ENCODE measurements around the gene PTPRM.

PTPRM gene

DNA sequence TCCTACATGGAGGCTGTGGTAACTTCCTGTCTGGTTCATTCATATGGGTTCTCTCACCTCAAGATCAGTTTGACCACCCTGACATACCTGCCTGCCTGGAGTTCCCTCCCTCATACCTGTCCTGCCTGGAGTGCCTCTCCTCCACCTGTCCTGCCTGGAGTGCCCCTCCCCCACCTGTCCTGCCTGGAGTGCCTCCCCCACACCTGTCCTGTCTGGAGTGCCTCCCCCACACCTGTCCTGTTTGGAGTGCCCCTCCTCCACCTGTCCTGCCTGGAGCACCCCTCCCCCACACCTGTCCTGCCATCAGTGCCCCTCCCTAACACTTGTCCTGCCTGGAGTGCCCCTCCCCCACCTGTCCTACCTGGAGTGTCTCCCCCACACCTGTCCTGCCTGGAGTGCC, 461.9 kb downstream of the PTPRM start:
- no peaks in the 10 kb centered on the region for H3K27me3 ChIP-seq (ENCODE audit: insufficient read depth, insufficient read length)
- no peaks in the 10 kb centered on the region for H3K36me3 ChIP-seq (ENCODE audit: insufficient read depth, insufficient read length, low read length)
- no peak overlapping the region for H3K9ac ChIP-seq (ENCODE audit: insufficient read length, low read depth)
- no peaks in the 10 kb centered on the region for H3K9me3 ChIP-seq (ENCODE audit: insufficient read depth, low read length)
- no peak overlapping the region for H3K4me3 ChIP-seq (ENCODE audit: insufficient read length, low read depth)
- no peaks in the 10 kb centered on the region for H3K4me1 ChIP-seq (ENCODE audit: insufficient read depth, insufficient read length)
- no peak for DNase-seq (ENCODE audit: low read depth, low spot score)
- no peak for TF ChIP-seq SUZ12 (IDR thresholded peaks at IDR 0.05; ENCODE audit: extremely low read depth, insufficient read depth, insufficient read length)
- no peak for TF ChIP-seq ZNF274 (IDR thresholded peaks at IDR 0.05; ENCODE audit: low read depth, low read length)
- TF ChIP-seq YY1 (IDR thresholded peaks at IDR 0.05; ENCODE audit: insufficient read depth, insufficient read length), result no peak

DNA sequence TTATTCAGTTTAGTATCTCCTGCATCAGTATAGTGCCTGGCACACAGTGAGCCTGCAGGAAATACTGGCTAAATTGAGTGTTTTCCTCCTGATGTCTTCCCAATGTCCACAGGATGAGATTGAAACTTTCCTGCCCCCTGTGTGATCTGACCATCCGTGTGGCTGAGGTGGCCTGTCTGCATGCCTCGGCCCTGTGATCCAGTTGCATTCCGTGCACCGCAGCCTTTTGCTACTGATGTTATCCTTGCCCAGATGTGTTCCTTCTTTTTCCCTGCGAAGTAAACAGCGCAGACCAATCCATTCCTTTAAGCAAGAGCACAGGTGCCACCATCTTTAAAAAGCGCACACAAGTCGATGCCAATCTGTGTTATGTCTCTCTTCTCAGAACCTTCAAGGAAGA, 462.6 kb downstream of the PTPRM start:
- Histone ChIP-seq H3K4me1 (ENCODE audit: insufficient read depth, insufficient read length) (no peaks in the 10 kb centered on the region), H3K9me3 (ENCODE audit: insufficient read depth, low read length) (no peaks in the 10 kb centered on the region), H3K36me3 (ENCODE audit: insufficient read depth, insufficient read length, low read length) (no peaks in the 10 kb centered on the region), H3K9ac (ENCODE audit: insufficient read length, low read depth) (no peak overlapping the region), H3K4me3 (ENCODE audit: insufficient read length, low read depth) (no peak overlapping the region), H3K27me3 (ENCODE audit: insufficient read depth, insufficient read length) (no peaks in the 10 kb centered on the region)
- no peak for TF ChIP-seq SUZ12 (IDR thresholded peaks at IDR 0.05; ENCODE audit: extremely low read depth, insufficient read depth, insufficient read length)
- DNase-seq (ENCODE audit: low read depth, low spot score), result no peak

DNA sequence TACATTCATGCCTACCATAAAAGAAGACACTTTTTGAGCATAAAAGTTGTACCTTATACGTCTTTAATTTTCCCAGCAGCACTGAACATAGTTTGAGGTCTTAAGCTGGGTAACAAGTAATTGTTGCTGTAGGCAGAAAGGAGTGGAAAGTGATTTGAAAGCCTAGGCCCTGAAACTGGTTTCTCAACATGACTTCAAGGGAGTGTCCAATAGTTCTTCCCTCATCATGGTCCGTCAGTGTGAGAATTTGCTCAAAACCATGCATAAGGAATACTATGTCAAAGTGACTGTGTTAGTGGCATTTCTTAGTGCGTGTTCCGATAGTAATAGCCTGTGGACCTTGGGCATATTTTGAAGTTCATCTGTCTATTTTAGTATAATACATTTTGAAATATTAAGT, 463.1 kb downstream of the PTPRM start:
- TF ChIP-seq ZNF274 (IDR thresholded peaks at IDR 0.05; ENCODE audit: low read depth, low read length) (no peak), SUZ12 (IDR thresholded peaks at IDR 0.05; ENCODE audit: extremely low read depth, insufficient read depth, insufficient read length) (no peak), YY1 (IDR thresholded peaks at IDR 0.05; ENCODE audit: insufficient read depth, insufficient read length) (no peak)
- H3K9me3 ChIP-seq (ENCODE audit: insufficient read depth, low read length), result no peaks in the 10 kb centered on the region
- H3K36me3 ChIP-seq (ENCODE audit: insufficient read depth, insufficient read length, low read length), result no peaks in the 10 kb centered on the region
- no peaks in the 10 kb centered on the region for H3K27me3 ChIP-seq (ENCODE audit: insufficient read depth, insufficient read length)
- H3K4me1 ChIP-seq (ENCODE audit: insufficient read depth, insufficient read length), result no peaks in the 10 kb centered on the region
- no peak for DNase-seq (ENCODE audit: low read depth, low spot score)
- H3K4me3 ChIP-seq (ENCODE audit: insufficient read length, low read depth), result no peak overlapping the region
- no peak overlapping the region for H3K9ac ChIP-seq (ENCODE audit: insufficient read length, low read depth)

DNA sequence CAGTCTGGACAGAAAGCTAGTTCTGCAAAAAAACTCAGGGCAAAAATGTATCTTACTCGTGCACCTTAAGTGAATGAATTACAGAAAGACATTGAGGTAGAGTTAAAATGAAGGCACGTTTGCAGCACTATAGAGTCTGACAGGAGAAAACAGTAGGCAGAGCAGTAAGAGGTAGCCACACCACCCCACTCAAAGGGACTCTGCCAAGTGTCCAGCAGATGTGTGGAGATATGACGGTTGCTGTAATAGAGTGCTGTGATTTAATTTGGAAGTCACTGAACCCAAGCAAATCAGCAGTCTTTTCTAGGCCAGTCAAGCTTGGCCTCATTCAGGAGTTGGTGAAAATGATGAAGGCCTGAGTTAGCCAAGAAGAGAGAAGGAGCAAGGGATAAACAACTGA, 464.4 kb downstream of the PTPRM start:
- Histone ChIP-seq H3K4me3 (ENCODE audit: insufficient read length, low read depth) (no peak overlapping the region), H3K4me1 (ENCODE audit: insufficient read depth, insufficient read length) (no peaks in the 10 kb centered on the region), H3K9ac (ENCODE audit: insufficient read length, low read depth) (no peak overlapping the region), H3K9me3 (ENCODE audit: insufficient read depth, low read length) (no peaks in the 10 kb centered on the region), H3K27me3 (ENCODE audit: insufficient read depth, insufficient read length) (no peaks in the 10 kb centered on the region), H3K36me3 (ENCODE audit: insufficient read depth, insufficient read length, low read length) (no peaks in the 10 kb centered on the region)
- DNase-seq (ENCODE audit: low read depth, low spot score), result no peak
- TF ChIP-seq ZNF274 (IDR thresholded peaks at IDR 0.05; ENCODE audit: low read depth, low read length), result no peak

DNA sequence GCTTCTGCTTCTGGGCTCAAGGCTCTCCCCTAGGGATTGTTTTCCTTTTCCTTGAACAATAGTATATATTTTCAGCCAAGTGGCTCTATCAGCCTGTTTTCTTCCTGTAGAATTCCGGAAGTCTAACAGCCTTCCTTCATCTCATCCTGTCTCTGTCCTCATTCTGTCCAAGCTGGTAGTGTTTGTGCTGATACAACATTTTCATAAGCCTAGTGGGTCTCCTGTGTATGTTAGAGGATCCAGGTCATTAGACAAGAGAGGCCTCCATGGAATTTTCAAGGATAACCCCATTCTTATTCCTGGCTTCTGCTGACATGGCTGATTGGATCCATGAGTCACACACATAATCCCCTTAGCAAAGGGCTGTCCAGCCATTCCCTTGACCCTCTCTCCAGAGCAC, 467.6 kb downstream of the PTPRM start:
- H3K9ac ChIP-seq (ENCODE audit: insufficient read length, low read depth), result no peak overlapping the region
- no peak for TF ChIP-seq SUZ12 (IDR thresholded peaks at IDR 0.05; ENCODE audit: extremely low read depth, insufficient read depth, insufficient read length)
- TF ChIP-seq ZNF274 (IDR thresholded peaks at IDR 0.05; ENCODE audit: low read depth, low read length), result no peak
- TF ChIP-seq YY1 (IDR thresholded peaks at IDR 0.05; ENCODE audit: insufficient read depth, insufficient read length), result no peak
- no peak for DNase-seq (ENCODE audit: low read depth, low spot score)
- no peak overlapping the region for H3K4me3 ChIP-seq (ENCODE audit: insufficient read length, low read depth)
- H3K36me3 ChIP-seq (ENCODE audit: insufficient read depth, insufficient read length, low read length), result no peaks in the 10 kb centered on the region
- no peaks in the 10 kb centered on the region for H3K27me3 ChIP-seq (ENCODE audit: insufficient read depth, insufficient read length)
- no peaks in the 10 kb centered on the region for H3K4me1 ChIP-seq (ENCODE audit: insufficient read depth, insufficient read length)
- H3K9me3 ChIP-seq (ENCODE audit: insufficient read depth, low read length), result no peaks in the 10 kb centered on the region

DNA sequence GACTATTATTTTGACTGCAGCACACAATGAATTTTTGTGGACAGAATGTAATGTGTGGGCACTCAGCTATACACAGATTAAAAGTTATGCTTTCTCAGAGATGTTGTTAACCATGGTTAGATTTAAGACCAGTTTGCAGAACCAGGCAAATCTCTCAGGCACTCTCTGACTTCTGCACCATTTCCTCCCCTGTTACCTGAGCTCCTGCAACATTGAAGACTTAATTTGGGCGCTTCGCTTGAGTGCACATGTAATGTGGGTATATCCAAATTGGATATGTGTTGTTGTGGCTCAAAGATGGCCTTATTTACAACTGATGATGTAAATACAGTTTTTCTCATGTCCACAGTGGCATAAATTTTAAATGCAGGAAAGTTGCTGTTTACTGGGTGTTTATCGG, 469.4 kb downstream of the PTPRM start:
- TF ChIP-seq SUZ12 (IDR thresholded peaks at IDR 0.05; ENCODE audit: extremely low read depth, insufficient read depth, insufficient read length) (no peak), YY1 (IDR thresholded peaks at IDR 0.05; ENCODE audit: insufficient read depth, insufficient read length) (no peak), ZNF274 (IDR thresholded peaks at IDR 0.05; ENCODE audit: low read depth, low read length) (no peak)
- Histone ChIP-seq H3K9ac (ENCODE audit: insufficient read length, low read depth) (no peak overlapping the region), H3K4me3 (ENCODE audit: insufficient read length, low read depth) (no peak overlapping the region), H3K4me1 (ENCODE audit: insufficient read depth, insufficient read length) (no peaks in the 10 kb centered on the region), H3K9me3 (ENCODE audit: insufficient read depth, low read length) (no peaks in the 10 kb centered on the region), H3K36me3 (ENCODE audit: insufficient read depth, insufficient read length, low read length) (no peaks in the 10 kb centered on the region), H3K27me3 (ENCODE audit: insufficient read depth, insufficient read length) (no peaks in the 10 kb centered on the region)
- DNase-seq (ENCODE audit: low read depth, low spot score), result no peak

DNA sequence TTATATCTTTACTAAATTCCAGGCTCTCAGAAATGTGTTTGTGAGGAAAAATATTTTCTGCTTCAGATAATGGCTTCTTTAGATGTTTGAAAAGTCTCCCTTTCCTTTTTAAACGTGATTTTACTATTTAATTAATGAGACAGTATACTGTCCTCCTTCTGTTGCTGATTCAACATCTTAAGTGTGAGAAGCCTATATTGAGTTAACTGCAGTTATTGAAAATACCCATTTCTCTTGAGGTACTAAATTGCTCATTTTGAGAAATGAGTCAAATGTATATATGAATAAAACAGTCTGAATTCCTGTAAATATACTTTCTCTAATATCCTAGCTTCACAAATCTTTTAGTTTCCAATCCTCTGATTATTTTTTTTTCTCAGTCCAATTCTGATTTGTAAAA, 470.2 kb downstream of the PTPRM start:
- no peaks in the 10 kb centered on the region for H3K9me3 ChIP-seq (ENCODE audit: insufficient read depth, low read length)
- no peaks in the 10 kb centered on the region for H3K36me3 ChIP-seq (ENCODE audit: insufficient read depth, insufficient read length, low read length)
- H3K9ac ChIP-seq (ENCODE audit: insufficient read length, low read depth), result no peak overlapping the region
- no peak overlapping the region for H3K4me3 ChIP-seq (ENCODE audit: insufficient read length, low read depth)
- H3K27me3 ChIP-seq (ENCODE audit: insufficient read depth, insufficient read length), result no peaks in the 10 kb centered on the region
- no peak for DNase-seq (ENCODE audit: low read depth, low spot score)
- H3K4me1 ChIP-seq (ENCODE audit: insufficient read depth, insufficient read length), result no peaks in the 10 kb centered on the region
- no peak for TF ChIP-seq YY1 (IDR thresholded peaks at IDR 0.05; ENCODE audit: insufficient read depth, insufficient read length)
- no peak for TF ChIP-seq ZNF274 (IDR thresholded peaks at IDR 0.05; ENCODE audit: low read depth, low read length)
- TF ChIP-seq SUZ12 (IDR thresholded peaks at IDR 0.05; ENCODE audit: extremely low read depth, insufficient read depth, insufficient read length), result no peak

DNA sequence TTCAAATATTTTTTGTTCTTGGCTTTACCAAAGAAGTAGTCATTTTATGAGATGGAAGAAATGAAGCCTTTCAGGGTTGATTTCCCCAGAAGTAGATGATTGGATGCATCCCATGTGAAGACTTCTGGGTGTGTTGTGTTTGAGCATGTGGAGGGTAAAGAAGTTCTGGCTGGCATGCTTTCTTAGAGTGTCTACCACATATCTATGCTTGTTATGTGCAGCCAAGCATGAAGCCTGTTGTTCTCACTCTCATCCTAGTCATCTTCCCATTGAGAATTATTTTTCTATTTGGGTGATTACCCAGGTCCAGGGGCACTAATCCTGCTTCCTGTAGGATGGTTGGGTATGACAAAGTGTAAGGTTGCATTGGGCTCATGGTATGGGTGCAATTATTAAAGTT, 472.9 kb downstream of the PTPRM start:
- Histone ChIP-seq H3K36me3 (ENCODE audit: insufficient read depth, insufficient read length, low read length) (no peaks in the 10 kb centered on the region), H3K9me3 (ENCODE audit: insufficient read depth, low read length) (no peaks in the 10 kb centered on the region), H3K4me3 (ENCODE audit: insufficient read length, low read depth) (no peak overlapping the region), H3K4me1 (ENCODE audit: insufficient read depth, insufficient read length) (no peaks in the 10 kb centered on the region), H3K27me3 (ENCODE audit: insufficient read depth, insufficient read length) (no peaks in the 10 kb centered on the region), H3K9ac (ENCODE audit: insufficient read length, low read depth) (no peak overlapping the region)
- no peak for TF ChIP-seq ZNF274 (IDR thresholded peaks at IDR 0.05; ENCODE audit: low read depth, low read length)
- TF ChIP-seq SUZ12 (IDR thresholded peaks at IDR 0.05; ENCODE audit: extremely low read depth, insufficient read depth, insufficient read length), result no peak
- no peak for TF ChIP-seq YY1 (IDR thresholded peaks at IDR 0.05; ENCODE audit: insufficient read depth, insufficient read length)
- DNase-seq (ENCODE audit: low read depth, low spot score), result no peak
